Dermis microvascular lymphatic vessel endothelial cell (primary cell): ENCODE data around the gene IQGAP1. TPM values are rescaled to one million over a fixed set of nuclear protein-coding genes. Genes with fewer than 3 reads are reported as not detected.
"Not testable (repeated sequence)": the region's sequence is repeated elsewhere in the genome, so short reads cannot be mapped to it uniquely, and the experiment has no call there.

Source experiments
- DNase-seq, 2 donors: peaks; one replicate each; pipeline versions ENCODE4 v3.0.0 to v3.0.0-alpha.2; 2010; ENCODE audit warnings: low read depth in 2 of 2
- total RNA-seq: library from RNA; depleted of rRNA; stranded (reverse); fragments of >200 nt; gene quantifications from 2 replicates; pipeline ENCODE4 v1.2.1, GENCODE V29; 2014

The IQGAP1 gene
- total RNA-seq, 1 donor from 2014 or later: 145 TPM

GRCh38 chr15:90407871-90408317, 19.9 kb downstream of the IQGAP1 start:
- DNase-seq: peak; percentile 83 to 87

DNA sequence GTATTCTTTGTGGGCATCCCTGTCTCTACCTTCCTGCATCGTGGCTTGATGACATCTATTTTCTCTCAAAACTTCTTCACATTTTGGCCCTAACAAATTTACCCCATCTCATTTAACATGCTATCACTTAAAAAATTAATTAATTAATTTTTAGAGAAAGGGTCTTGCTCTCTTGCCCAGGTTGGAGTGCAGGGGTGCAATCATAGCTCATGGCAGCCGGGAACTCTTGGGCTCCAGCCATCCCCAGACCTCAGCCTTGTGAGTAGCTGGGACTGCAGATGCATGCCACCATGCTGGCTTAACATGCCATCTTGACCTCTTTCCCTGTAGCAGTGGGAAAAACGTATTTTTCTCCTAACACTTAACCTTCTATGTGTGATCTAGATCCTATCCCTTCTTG, 20.6 kb downstream of the IQGAP1 start:
- DNase-seq: no peak

DNA sequence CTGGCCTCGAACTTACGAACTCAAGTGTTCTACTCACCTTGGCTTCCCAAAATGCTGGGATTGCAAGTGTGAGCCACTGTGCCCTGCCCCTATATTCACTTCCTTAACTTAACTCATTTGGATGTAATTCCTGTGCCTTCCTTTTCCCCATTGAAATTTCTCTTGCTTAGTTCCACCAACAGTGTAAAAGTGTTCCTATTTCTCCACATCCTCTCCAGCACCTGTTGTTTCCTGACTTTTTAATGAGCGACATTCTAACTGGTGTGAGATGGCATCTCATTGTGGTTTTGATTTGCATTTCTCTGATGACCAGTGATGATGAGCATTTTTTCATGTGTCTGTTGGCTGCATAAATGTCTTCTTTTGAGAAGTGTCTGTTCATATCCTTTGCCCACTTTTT, 21.5 kb downstream of the IQGAP1 start:
- DNase-seq: not testable (repeated sequence)

GRCh38 chr15:90410316-90410715, 22.3 kb downstream of the IQGAP1 start:
- DNase-seq: not testable (repeated sequence)

GRCh38 chr15:90411176-90411575, 23.1 kb downstream of the IQGAP1 start:
- DNase-seq: no peak

- DNase-seq: no peak
Observed at GRCh38 chr15:90412356-90413194, 24.5 kb downstream of the IQGAP1 start.

GRCh38 chr15:90413411-90414379, 25.7 kb downstream of the IQGAP1 start:
- peak in 1 of 2 donors; percentile 40 for DNase-seq

GRCh38 chr15:90414408-90415028, 26.5 kb downstream of the IQGAP1 start:
- no peak for DNase-seq

- not testable (repeated sequence) for DNase-seq
Observed at GRCh38 chr15:90416052-90416451, 28.0 kb downstream of the IQGAP1 start.

DNA sequence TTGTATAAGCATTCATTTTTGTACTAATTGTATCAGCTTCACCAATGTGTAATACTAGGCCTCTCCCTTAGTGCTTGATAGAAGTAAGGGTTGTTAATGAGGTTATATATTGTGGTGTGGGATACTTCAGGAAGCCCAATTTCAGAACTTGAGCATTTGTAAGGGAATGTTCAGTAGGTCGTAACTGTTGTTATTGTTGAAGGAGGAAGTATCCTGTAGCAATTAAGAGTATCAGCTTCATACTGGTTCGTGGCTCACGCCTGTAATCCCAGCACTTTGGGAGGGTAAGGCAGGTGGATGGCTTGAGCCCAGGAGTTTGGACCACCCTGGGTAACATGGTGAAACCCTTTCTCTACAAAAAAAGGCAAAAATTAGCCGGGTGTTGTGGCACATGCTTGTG, 30.6 kb downstream of the IQGAP1 start:
- no peak for DNase-seq

DNA sequence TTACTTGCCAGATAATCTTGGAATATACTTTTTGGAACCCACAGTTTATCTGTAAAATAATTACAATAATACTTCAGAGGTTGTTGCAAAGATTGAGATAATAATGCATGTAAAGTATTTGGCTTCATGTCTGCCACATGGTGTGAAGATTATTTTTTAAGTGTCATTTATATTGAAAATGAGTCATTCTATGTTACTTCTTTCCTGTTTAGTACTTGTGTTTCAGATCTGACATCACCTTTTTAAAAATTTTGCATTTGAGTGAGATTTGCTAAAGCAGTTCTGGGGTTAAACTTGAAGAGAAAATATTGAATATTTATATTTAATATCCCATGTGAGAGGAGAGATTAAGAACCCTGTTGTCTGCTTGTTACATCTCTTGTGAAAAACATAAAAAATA, 31.2 kb downstream of the IQGAP1 start:
- no peak for DNase-seq

DNA sequence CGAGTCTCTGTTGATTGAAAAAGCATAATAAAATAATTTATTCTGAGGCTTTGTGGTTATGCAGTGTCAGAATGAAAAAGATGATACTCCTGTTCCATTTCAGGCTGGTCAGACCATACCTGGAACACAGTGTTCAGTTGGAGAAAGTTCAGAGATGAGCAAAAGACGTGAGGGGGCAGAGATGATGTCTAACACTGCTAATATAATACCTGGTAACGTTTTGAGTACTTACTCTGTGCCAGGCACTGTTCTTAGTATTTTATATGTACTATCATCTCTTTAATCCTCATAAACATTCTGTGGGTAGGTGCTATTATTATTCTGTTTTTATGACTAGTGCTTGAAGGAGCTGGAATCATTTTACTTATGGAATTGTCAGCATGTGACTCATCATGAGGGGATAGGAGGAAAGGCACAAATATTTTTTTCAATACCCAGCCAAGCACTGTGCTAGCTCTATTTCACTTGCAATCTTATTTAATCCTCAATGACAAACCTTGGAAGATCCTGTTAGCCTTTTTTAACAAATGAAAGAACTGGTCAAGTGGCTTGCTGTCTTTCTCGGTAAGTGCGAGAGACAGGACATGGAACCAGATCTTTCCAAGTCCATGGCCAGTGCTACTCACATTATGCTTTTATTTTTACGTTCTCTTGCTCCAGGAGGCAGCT, 31.8 kb downstream of the IQGAP1 start:
- peak in 1 of 2 donors; percentile 79 for DNase-seq

- no peak for DNase-seq
Observed at GRCh38 chr15:90420451-90420850, 32.4 kb downstream of the IQGAP1 start.

- no peak for DNase-seq
Observed at GRCh38 chr15:90421527-90421926, 33.5 kb downstream of the IQGAP1 start.

- no peak for DNase-seq
Observed at GRCh38 chr15:90422043-90422442, 34.0 kb downstream of the IQGAP1 start.

DNA sequence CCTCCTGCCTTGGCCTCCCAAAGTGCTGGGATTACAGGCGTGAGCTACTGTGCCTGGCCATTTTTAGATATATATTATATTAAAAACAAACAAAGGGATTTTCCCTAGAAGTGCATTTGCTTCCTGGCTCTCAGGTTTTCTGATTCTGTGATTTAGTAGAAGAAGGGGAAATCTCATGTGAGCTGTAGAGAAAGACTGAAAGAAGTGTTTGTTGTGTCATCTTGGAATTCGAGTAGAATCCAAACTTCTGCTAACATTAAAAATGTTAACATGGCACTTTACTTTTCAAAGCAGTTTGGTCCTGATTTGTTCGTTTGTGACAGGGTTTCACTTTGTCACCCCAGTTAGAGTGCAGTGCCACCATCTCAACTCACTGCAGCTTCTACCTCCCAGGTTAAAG, 34.9 kb downstream of the IQGAP1 start:
- DNase-seq: no peak

DNA sequence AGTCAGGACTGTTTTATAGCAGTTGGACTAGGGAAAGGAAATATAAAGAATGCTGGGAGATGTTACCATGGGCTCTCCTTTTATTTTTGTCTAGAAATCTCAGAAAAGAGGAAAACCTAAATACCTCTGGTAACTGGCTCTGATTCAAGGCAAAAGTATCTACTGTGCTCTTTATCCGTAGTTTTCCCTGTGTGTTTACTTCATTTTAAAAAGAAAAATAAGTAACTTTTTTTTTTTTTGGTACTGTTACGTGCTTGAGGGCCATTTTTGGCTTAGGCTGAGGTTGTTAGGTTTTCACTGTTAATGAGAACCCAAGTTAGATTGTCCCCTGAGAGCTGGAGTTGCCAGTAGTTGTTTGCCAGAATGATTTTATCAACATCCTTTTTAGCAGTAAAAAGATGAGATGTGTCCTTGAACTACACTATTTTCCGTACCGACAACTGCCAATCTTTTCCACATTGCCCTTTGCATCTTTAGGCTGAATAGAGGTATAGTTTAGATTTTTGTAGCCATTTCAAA, 35.8 kb downstream of the IQGAP1 start:
- DNase-seq: no peak

- DNase-seq: no peak
Observed at GRCh38 chr15:90425726-90426346, 37.8 kb downstream of the IQGAP1 start.

GRCh38 chr15:90427185-90427584, 39.1 kb downstream of the IQGAP1 start:
- DNase-seq: no peak

DNA sequence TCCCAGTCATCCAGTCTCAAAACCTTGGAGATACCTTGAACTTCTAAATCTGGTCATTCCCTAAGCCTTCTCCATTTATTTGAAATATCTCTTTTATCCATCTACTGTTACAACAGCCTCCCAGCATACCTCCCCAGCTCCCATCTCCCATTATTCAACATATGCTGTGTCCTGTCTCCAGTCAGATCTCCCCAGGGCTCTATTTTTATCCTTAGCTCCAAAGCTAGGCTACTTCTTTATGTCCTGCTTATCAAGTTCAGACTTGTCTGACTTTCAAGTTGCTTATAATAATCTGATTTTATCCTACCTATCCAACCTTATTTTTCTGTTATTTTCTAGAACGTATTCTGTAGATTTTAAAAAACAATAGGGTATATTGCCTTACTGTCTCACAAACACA, 44.2 kb downstream of the IQGAP1 start:
- DNase-seq: no peak
